Measurements from ENCODE around the gene DYNC1LI1.

Gene DYNC1LI1

DNA sequence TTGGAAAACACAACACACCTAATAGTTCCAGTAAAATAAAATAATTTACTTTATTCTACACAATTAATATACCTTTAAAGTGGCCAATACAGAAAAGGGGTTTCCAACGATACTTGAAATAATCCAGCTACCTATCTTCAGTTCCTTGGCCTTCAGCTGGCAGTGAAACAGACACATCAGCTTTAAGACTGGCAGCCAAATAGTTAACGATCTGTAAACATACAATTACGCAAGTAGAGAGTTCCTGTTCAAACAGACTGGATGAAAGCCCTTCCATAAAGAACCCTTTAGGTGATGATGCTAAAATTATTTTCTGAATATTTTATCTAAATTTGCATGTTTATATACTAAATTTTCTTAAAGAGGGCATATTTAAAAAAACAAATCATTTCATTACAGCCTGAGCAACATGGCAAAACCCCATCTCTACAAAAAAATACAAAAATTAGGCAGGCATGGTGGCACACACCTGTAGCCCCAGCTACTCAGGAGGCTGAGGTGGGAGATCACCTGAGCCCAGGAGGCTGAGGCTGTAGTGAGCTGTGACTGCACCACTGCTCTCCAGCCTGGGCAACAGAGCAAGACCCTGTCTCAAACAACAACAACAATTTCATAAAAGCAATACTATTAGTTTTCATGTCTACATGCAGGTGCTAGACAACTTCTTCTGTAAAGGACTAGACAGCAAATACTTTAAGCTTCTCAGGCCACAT, 12.9 kb downstream of the DYNC1LI1 start:
- H3K4me3 ChIP-seq (ENCODE audit: control insufficient read depth, low read depth, low read length), result no peak overlapping the region
- no peak for DNase-seq (ENCODE audit: low read depth)
- TF ChIP-seq, protein P1, sequence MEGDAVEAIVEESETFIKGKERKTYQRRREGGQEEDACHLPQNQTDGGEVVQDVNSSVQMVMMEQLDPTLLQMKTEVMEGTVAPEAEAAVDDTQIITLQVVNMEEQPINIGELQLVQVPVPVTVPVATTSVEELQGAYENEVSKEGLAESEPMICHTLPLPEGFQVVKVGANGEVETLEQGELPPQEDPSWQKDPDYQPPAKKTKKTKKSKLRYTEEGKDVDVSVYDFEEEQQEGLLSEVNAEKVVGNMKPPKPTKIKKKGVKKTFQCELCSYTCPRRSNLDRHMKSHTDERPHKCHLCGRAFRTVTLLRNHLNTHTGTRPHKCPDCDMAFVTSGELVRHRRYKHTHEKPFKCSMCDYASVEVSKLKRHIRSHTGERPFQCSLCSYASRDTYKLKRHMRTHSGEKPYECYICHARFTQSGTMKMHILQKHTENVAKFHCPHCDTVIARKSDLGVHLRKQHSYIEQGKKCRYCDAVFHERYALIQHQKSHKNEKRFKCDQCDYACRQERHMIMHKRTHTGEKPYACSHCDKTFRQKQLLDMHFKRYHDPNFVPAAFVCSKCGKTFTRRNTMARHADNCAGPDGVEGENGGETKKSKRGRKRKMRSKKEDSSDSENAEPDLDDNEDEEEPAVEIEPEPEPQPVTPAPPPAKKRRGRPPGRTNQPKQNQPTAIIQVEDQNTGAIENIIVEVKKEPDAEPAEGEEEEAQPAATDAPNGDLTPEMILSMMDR (IDR thresholded peaks at IDR 0.05; ENCODE audit: control insufficient read depth, insufficient read depth, low read depth, low read length, missing control alignments), result no peak

DNA sequence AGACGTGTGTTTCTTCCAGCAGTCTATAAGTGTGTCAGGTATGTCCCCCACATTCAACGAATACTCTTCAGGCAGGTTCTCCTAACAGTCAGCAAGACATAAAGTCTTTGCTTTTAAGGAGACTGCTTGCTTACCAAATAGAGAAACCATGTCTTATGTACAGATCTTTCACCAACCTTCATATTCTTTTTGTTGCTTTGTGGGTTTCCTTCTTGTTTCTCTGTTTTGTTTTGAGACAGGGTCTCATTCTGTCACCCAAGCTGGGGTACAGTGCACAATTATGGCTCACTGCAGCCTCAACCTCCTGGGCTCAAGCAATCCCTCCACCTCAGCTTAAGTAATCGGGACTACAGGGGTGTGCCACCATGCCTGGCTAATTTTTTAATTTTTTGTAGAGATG, 14.3 kb downstream of the DYNC1LI1 start:
- TF ChIP-seq, protein P1 (IDR thresholded peaks at IDR 0.05; ENCODE audit: control insufficient read depth, insufficient read depth, low read depth, low read length, missing control alignments), result no peak
- DNase-seq (ENCODE audit: low read depth), result no peak

DNA sequence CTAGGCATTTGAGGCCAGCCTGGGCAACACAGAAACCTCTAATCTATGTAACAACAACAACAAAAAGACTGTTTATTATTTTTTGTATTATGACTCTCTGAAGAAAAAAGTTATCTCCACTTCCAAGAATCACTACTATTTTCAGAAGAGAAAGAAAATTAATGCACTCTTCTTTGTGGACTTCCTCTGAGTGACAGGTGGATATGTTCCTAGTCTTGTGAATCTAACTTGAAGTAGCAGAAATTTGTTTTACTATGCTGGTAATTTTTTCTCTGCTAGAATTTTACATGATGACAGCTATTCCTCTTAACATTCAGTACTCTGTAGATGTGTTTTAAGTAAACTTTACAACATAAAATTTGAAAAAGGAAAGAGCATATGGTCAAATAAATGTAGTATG, 16.7 kb downstream of the DYNC1LI1 start:
- no peak overlapping the region for H3K4me3 ChIP-seq (ENCODE audit: control insufficient read depth, low read depth, low read length)
- DNase-seq (ENCODE audit: low read depth), result no peak
- TF ChIP-seq, protein P1 (IDR thresholded peaks at IDR 0.05; ENCODE audit: control insufficient read depth, insufficient read depth, low read depth, low read length, missing control alignments), result no peak

More for the DNA sequence above, 14.3 kb downstream of the DYNC1LI1 start:
- no peak overlapping the region for H3K4me3 ChIP-seq (ENCODE audit: control insufficient read depth, low read depth, low read length)

DNA sequence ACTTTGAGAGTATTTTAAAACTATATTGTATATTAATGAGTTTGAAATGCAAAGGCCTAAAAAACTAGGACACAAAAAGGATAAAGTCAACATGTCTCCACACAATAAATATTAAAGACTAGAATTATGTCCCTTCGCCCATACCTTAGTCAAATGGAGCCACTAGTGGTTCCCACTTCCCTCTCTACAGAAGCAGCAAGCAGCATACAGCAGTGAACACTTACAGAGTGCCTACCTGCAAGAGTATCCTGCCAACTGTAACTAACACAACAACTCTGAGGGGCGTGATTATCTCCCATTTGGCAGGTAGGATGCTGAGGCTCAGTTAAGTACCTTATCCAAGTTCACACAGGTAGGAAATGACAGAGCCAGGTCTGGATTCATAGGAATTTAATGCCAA, 17.2 kb downstream of the DYNC1LI1 start:
- no peak for DNase-seq (ENCODE audit: low read depth)
- no peak overlapping the region for H3K4me3 ChIP-seq (ENCODE audit: control insufficient read depth, low read depth, low read length)
- TF ChIP-seq, protein P1 (IDR thresholded peaks at IDR 0.05; ENCODE audit: control insufficient read depth, insufficient read depth, low read depth, low read length, missing control alignments), result no peak

DNA sequence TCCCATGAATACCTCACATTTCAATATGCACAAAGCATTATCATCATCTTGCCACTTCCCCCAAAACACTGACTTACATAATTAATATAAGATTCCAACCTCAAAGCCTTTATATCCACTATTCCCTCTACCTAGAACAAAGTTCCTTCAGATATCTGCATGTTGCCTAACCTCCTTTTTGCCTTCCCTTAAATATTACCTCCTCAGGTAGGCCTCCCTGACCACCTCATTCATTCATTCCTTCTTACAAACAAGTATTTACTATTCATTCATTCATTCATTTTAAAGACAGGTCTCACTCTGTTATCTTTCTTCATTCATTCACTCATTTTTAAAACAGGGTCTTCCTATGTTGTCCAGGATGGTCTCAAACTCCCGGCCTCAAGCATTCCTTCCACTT, 18.6 kb downstream of the DYNC1LI1 start:
- DNase-seq (ENCODE audit: low read depth), result no peak
- no peak overlapping the region for H3K4me3 ChIP-seq (ENCODE audit: control insufficient read depth, low read depth, low read length)
- TF ChIP-seq, protein P1 (IDR thresholded peaks at IDR 0.05; ENCODE audit: control insufficient read depth, insufficient read depth, low read depth, low read length, missing control alignments), result no peak

DNA sequence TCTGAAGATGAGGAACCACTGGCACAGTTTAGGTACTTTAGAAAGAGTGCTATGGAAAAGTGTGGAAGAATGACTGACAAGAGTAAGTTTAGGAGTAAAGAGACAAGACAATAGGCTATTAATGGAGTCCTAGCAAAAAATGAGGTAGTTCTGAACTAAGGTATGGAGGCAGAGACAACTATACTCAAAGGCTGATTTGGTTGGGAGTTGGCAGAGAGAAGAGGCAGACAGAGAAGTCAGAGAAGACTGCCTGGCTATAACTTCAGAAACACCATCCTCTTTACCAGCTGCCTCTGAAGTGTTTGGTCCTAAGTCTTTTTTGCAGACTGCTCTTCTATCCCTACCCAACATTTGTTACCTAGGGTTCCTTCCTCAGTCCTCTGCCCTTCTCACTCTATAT, 19.2 kb downstream of the DYNC1LI1 start:
- TF ChIP-seq, protein P1 (IDR thresholded peaks at IDR 0.05; ENCODE audit: control insufficient read depth, insufficient read depth, low read depth, low read length, missing control alignments), result no peak
- no peak for DNase-seq (ENCODE audit: low read depth)
- H3K4me3 ChIP-seq (ENCODE audit: control insufficient read depth, low read depth, low read length), result no peak overlapping the region

Measured in AG09309 (cell line).